ENCODE measurements around the gene AFAP1L1.

The AFAP1L1 gene

DNA sequence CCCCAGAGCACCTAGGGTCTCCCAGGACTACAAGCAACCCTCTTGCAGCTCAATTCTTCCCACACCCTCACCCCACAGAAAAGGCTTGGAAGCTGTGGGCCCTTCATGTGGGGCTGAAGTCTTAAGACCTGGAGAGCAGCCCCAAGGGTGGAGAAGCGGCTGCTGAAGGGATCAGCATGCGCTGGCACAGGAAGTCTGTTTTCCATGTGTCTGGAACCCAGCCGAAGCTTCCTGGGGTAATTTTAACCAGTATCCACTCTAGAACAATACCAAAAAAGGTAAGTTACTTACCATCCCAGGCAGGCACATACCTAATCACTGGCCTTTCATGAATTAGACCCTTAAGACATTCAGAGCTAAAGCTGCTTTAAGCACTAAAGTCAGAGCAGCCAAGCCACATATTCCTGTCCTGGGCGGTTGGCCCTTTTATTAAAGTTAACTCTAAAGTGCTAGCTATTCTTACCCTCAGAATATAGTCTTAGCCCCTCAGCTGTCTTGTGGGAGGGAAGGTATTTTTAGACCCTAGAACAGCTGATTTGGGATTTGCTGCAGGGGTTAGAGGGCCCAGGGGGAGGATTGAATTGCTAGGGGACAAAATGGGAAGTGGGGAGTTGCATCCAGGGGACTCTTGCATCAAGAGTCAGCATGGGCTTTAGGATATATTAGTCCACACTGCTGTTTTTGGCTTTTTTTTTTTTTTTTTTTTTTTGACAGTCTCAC is 100.6 kb downstream of the AFAP1L1 start:
- no peak for DNase-seq

DNA sequence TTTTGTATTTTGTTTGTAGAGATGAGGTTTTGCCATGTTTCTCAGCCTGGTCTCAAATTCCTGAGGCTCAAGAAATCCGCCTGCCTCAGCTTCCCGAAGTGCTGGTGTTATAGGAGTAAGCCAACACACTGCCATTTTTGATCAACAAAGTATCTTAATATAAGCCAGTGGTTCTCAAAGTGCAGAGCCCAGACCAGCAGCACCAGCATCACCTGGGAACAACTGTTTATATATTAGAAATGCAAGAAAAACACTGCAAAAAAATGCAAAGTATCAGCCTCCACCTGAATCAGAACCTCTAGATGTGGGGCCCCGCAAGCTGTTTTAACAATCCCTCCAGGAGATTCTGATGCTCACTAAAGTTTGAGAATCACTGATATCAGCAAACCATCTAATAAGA is 101.3 kb downstream of the AFAP1L1 start:
- no peak for DNase-seq

- DNase-seq: no peak
Measured at GRCh38 chr5:149374303-149374702, 102.6 kb downstream of the AFAP1L1 start.

GRCh38 chr5:149374801-149375200 is 103.1 kb downstream of the AFAP1L1 start:
- no peak for DNase-seq

DNA sequence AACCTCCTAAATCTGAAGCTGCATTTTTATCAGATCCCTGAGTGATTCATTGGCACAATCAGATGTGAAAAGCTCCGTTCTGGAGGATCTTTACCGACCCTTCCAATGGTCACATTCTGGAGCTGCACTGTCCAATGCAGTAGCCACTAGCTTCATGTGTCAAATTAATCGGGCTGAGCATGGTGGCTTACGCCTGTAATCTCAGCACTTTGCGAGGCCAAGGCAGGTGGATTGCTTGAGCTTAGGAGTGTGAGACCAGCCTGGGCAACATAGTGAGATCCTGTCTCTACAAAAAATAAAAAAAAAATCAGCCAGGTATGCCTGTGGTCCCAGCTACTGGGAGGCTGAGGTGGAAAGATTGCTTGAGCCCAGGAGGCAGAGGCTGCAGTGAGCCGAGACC is 103.8 kb downstream of the AFAP1L1 start:
- DNase-seq: no peak

GRCh38 chr5:149376104-149376503 is 104.4 kb downstream of the AFAP1L1 start:
- no peak for DNase-seq

- no peak for DNase-seq
Measured at GRCh38 chr5:149376711-149377447, 105.2 kb downstream of the AFAP1L1 start.

DNA sequence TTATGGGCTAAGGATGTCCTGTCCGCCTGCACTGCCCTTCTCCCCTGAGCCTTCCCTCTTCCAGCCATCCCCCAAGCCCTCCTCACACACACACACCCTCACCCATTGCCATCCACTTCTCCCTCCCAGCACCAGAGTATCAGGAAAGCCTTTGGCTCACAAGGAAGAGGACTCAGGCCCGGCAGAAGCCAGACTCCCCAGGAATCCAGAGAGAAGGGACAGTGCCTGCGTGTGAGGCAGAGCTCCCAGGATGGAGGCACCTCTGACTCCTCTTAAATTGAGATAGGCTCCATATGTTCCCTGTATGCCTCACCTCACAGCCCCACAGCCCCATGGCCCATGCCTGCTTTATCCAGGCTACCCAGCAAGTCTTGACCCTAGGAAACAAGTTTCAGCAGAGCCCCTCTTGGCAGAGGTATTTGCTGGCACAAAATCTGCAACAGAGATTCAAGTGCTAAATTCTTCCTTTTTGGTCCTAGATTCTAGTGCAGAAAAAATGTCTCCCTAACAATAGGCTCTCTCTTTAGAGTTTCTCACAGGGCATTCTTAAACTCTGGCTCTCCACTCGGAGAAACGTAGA is 106.7 kb downstream of the AFAP1L1 start:
- no peak for DNase-seq

DNA sequence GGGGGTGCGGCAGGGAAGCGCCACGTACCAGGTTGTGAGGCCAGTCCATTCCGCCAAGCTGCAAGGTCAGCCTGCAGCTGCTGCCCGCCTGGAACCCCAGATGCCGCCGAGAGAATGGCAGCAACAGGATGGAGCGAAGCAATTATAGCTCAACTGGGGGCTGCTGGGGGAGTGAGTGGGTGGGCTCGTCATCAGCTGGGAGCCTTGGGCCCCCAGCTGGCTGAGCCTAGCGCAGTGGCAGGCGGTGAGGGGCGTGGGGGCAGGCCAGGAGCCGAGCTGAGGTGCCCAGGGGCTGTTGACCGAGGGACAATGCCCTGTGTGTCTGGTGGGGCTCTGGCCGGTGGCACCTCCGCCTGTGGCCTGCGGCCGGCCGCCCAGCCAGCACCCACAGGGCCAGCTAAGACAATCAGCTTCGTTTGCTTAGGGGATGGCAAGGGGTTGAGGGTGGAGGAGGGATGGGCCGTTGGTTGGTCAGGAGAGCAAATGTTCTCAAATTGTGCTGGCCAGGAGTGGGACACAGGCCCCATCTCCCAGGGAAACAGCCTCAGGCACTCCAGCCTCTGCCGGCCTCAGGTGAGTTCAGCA is 107.6 kb downstream of the AFAP1L1 start, which contains the start of gene IL17B:
Gene IL17B, minus strand, starts transcription at position 116 of the 585 bp plus-strand sequence. Its CDS starts 67 bp downstream, at position 49.
- DNase-seq: no peak

DNA sequence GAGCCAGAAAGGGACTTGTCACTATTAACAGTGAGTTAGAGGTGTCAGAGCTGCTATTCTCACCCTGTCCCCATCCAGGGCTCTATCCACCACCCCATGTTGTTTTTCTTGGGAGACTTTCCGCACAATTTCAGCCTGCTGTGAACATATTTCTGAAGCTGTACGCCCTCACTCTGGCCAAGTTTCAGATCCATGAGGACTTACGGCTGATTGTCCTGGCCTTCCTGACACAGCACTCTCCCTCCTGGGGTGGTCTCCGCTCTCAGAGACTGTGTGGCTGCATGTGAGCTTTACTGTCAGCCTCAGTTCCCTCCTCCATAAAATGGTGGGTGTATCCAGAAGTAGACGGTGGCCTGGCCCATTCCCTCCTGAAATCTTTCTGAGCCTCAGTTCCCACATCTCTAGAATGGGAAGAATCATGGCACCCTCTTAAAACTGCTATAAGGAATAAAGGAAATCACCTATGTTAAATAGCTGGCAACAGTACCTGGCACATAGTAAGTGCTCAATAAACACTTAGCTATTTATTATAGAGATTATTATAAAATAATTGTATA is 108.2 kb downstream of the AFAP1L1 start:
- DNase-seq: no peak

GRCh38 chr5:149380466-149381121 is 108.9 kb downstream of the AFAP1L1 start:
- no peak for DNase-seq

DNA sequence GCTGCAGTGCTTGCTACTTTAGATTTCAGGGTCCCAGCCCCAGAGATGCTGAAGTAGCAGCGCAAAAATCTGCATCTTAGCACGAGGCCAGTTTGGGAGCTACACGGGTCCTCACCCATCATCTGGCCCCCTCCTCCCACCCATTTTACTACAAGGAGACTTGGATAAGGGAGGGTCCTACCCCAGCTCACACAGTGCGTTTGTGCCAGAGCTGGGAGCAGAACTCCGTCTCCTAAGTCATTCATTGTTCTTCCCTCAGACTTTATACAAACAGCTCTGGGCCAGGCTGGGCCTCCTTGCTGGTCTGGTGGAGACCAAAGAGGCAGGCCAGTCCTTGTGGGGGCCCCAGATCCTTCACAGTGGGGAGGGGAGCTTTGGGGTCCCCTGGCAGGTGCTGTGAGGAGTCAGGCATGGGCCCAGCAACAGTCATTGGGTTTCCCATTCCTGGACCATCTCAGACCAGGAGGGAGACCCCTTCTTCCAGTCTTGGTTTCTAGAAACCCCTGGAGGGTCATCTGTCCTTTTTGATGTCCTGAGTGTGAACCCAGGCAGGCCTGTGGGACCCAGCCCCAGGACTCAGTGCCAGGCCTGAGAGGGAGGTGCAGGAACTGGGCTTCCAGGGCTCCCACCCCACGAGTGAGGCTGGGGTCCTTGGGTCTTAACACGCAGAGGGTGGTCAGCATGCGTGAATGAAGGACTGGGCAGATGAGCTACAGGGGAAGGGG is 109.8 kb downstream of the AFAP1L1 start:
- peak in 1 of 56 donors; percentile 11 for DNase-seq

DNA sequence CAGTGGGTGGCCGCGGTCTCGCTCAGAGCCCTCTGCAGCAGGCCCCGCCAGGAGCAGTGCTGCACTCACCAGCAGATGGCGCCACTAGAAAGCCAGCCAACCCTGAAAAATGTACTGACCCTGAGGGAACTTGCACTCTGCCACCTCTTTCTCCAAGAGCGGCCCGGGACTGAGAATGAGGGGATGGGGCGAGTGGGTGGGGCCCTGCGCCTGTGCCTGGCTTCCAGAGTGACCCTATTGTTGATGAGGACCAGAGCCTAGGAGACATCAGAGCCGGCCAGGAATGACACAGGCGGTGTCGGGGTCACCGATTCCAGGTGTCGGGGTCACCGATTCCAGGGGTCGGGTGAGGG is 110.3 kb downstream of the AFAP1L1 start:
- peak in 33 of 56 donors; percentile 5 to 63 (median 22) for DNase-seq

GRCh38 chr5:149382517-149383220 is 111.0 kb downstream of the AFAP1L1 start:
- DNase-seq: no peak

GRCh38 chr5:149383399-149383798 is 111.7 kb downstream of the AFAP1L1 start:
- DNase-seq: no peak

DNA sequence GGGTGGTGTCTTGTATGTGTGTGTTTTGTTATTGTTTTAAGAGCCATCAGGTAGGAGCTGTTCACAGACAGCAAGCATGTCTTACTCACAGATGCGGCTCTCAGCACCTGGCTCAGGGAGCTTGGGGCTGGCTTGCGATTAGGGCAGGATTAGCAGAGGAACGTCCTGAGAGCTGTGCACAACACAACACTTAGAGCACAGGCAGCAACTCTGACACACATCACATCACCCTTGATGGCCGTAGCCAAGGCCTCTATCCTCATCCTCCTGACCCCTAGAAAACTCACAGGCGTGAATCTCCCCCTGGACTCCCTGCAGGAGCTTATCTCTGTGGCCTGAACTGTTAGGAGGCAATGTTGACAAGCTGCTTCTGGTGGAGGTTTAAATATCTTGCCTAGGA is 114.5 kb downstream of the AFAP1L1 start:
- no peak for DNase-seq

DNA sequence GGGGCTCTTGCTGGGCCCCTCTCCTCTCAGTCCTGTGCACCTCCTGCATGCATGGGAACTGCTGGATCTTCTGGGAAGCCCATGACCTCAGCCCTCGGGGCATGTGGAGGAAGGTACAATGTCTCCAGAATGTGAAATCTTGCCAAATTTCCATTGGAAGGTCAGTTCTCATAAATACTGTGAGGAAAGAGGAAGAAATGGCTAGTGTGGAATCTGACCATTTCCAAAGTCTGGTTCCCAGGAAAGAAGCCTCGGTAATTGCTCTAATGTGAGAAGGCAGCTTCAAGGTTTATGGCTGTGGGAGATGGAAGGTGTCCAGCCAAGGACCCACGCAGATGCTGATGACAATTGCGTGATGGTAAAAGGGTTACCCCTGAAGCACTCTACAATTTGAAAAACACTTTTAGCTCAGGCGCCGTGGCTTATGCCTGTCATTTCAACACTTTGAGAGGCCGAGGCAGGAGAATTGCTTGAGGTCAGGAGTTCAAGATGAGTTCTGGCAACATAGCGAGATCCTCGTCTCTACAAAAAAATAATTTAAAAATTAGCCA is 115.5 kb downstream of the AFAP1L1 start:
- DNase-seq: no peak

GRCh38 chr5:149387982-149388381 is 116.3 kb downstream of the AFAP1L1 start:
- DNase-seq: no peak

DNA sequence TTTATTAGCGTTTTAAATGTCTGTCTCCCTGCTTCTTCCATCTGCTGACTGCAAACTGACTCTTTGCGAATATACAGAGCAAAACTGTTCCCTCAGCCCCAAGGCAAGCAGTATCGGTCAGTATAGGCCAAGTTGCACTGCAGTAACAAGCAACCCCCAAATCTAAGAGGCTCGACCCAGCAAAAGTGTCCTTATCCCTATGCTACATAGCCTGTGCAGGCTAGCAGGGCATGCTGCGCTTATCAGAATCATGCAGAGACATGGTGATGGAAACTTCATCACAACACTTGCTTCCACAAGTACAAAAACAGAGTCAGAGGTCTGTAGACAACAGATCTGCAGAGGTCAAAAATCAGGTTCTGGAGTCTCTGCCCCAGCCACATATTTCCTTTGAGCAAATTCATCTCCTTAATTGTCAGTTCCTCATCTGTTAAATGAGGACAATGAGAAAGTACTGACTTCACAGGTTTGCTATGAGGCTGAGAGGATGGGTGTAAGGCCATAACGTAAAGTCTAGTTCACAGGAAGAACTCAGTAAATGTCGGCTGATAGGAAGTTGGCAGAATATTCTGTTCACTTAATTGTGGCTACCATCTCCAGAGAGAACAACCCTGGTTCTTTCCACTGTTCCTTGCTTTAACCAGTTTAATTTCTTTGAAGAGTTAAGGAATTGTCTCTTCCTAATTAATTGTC is 117.0 kb downstream of the AFAP1L1 start:
- no peak for DNase-seq
